Right ventricle myocardium inferior (tissue), 1 donor: Measurements from ENCODE around the gene CD69. TPM values are rescaled to one million over a fixed set of nuclear protein-coding genes. Genes with fewer than 3 reads are reported as not detected.
"Not testable (repeated sequence)": the region's sequence is repeated elsewhere in the genome, so short reads cannot be mapped to it uniquely, and the experiment has no call there.

Source experiments
- ATAC-seq: fragments of 200-7000 bp; cut with Tn5 transposase; one replicate; pipeline ENCODE4 v1.9.1; 2020; ENCODE audit warnings: mild to moderate bottlenecking, moderate library complexity
- DNase-seq: peaks from one replicate; pipeline ENCODE4 v3.0.0; 2021; ENCODE audit errors: missing footprints
- intact Hi-C: fragments of 100-400 bp; cut with DNase I; formaldehyde crosslinking; loops from one replicate; pipeline ENCODE4 v1.11.0; 2022
- total RNA-seq: library from RNA; stranded (reverse); fragmentation: NEBNext Ultra II Directional; extraction: Animal tissue kit (Norgen Biotek cat#: 25700); gene quantifications from one replicate; pipeline ENCODE4 v1.2.1, GENCODE V29; 2021
- donor health status: DM: no; HTN: yes; CAD: no; lungs with severe emphysema.

Gene CD69
- total RNA-seq, 1 donor from 2014 or later, result 0.32 TPM

DNA sequence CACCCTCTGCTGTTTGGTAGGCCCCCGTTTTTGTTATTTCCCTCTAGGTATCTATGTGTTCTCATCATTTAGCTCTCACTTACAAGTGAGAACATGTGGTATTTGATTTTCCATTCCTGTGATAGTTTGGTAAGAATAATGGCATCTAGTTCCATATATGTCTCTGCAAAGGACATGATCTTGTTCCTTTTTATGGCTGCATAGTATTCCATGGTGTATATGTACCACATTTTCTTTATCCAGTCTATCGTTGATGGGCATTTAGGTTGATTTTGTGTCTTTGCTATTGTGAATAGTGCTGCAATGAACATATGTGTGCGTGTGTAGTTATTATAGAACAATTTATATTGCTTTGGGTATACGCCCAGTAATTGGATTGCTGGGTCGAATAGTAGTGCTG lies 56.1 kb downstream of the CD69 start:
- ATAC-seq, DNase-seq: not testable (repeated sequence)
- intact Hi-C loops, result loop anchor here (5.0 to 10.0 kb wide), 2 partner anchors 57 to 370 kb away; no protein-coding TSS in a partner anchor

Other genes with a start within 250 kb of the CD69 start
- gene KLRB1, start 153.0 kb downstream of the CD69 start, total RNA-seq, result 0.38 TPM
- 3.0 TPM for gene CLEC2D, start 91.2 kb downstream of the CD69 start, total RNA-seq
- gene CLECL1, start 27.8 kb downstream of the CD69 start, total RNA-seq, result 0.76 TPM
- 0.24 TPM for gene KLRF1, start 66.6 kb upstream of the CD69 start, total RNA-seq
- 6.8 TPM for gene CLEC2B, start 108.5 kb upstream of the CD69 start, total RNA-seq
- not detected for gene KLRF2, start 120.6 kb upstream of the CD69 start, total RNA-seq
- gene CLEC2A, start 171.5 kb upstream of the CD69 start, total RNA-seq, result not detected
- gene CLEC12A, start 210.5 kb upstream of the CD69 start, total RNA-seq, result 6.5 TPM
- not detected for gene CLEC1B, start 238.2 kb upstream of the CD69 start, total RNA-seq
- not detected for gene CLEC12B, start 249.7 kb upstream of the CD69 start, total RNA-seq